HuH-7 (cell line): Measurements from ENCODE around the gene RGS7.

Experiments used
- DNase-seq: peaks from one replicate; pipeline ENCODE4 v3.0.0; 2011; ENCODE audit warnings: low spot score

The RGS7 gene

GRCh38 chr1:241079047-241079446, 278.0 kb downstream of the RGS7 start:
- no peak for DNase-seq

GRCh38 chr1:241077386-241078147, 279.4 kb downstream of the RGS7 start:
- no peak for DNase-seq

GRCh38 chr1:241074507-241074906, 282.5 kb downstream of the RGS7 start:
- DNase-seq: no peak

GRCh38 chr1:241068359-241068758, 288.6 kb downstream of the RGS7 start:
- DNase-seq: no peak

GRCh38 chr1:241063276-241063675, 293.7 kb downstream of the RGS7 start:
- no peak for DNase-seq

GRCh38 chr1:241061062-241061461, 295.9 kb downstream of the RGS7 start:
- DNase-seq: no peak

- DNase-seq: no peak
Observed at GRCh38 chr1:241048622-241049021, 308.4 kb downstream of the RGS7 start.

- DNase-seq: no peak
Observed at GRCh38 chr1:241045659-241046058, 311.3 kb downstream of the RGS7 start.

GRCh38 chr1:241034203-241034936, 322.6 kb downstream of the RGS7 start:
- DNase-seq: no peak

- DNase-seq: no peak
Observed at GRCh38 chr1:241024834-241025233, 332.2 kb downstream of the RGS7 start.

- DNase-seq: no peak
Observed at GRCh38 chr1:241022366-241022765, 334.6 kb downstream of the RGS7 start.

GRCh38 chr1:241020851-241021697, 335.9 kb downstream of the RGS7 start:
- no peak for DNase-seq

GRCh38 chr1:241012708-241013340, 344.2 kb downstream of the RGS7 start:
- no peak for DNase-seq

- DNase-seq: no peak
Observed at GRCh38 chr1:241007668-241008067, 349.3 kb downstream of the RGS7 start.

- no peak for DNase-seq
Observed at GRCh38 chr1:240999826-241000225, 357.2 kb downstream of the RGS7 start.

- no peak for DNase-seq
Observed at GRCh38 chr1:240998441-240999015, 358.5 kb downstream of the RGS7 start.

- no peak for DNase-seq
Observed at GRCh38 chr1:240998024-240998423, 359.0 kb downstream of the RGS7 start.

- DNase-seq: no peak
Observed at GRCh38 chr1:240993004-240993403, 364.0 kb downstream of the RGS7 start.

- DNase-seq: no peak
Observed at GRCh38 chr1:240991230-240991629, 365.8 kb downstream of the RGS7 start.

GRCh38 chr1:240987928-240988327, 369.1 kb downstream of the RGS7 start:
- DNase-seq: no peak

- no peak for DNase-seq
Observed at GRCh38 chr1:240985081-240985480, 371.9 kb downstream of the RGS7 start.

- no peak for DNase-seq
Observed at GRCh38 chr1:240980342-240980741, 376.7 kb downstream of the RGS7 start.
